Left ventricle myocardium inferior (tissue), 1 donor: ENCODE results near the gene KRT35. TPM values are rescaled to one million over a fixed set of nuclear protein-coding genes. Genes with fewer than 3 reads are reported as not detected.

Source experiments
- DNase-seq: peaks from one replicate; pipeline ENCODE4 v3.0.0-alpha.2; 2020
- H3K27ac ChIP-seq: fragments of 200-600 bp; replicated peaks from 2 replicates; pipeline ENCODE4 v1.8.0; 2021
- H3K27me3 ChIP-seq: fragments of 200-600 bp; 2 replicates; pipeline ENCODE4 v1.8.0; 2021; ENCODE audit warnings: low read depth
- H3K36me3 ChIP-seq: fragments of 200-600 bp; 2 replicates; pipeline ENCODE4 v1.8.0; 2021
- H3K4me1 ChIP-seq: fragments of 200-600 bp; 2 replicates; pipeline ENCODE4 v1.8.0; 2021
- H3K4me3 ChIP-seq: fragments of 200-600 bp; 2 replicates; pipeline ENCODE4 v1.8.0; 2021; ENCODE audit warnings: mild to moderate bottlenecking, moderate library complexity
- H3K9me3 ChIP-seq: fragments of 200-600 bp; replicated peaks from 2 replicates; pipeline ENCODE4 v1.8.0; 2021
- CTCF ChIP-seq: fragments of 200-600 bp; IDR thresholded peaks from 2 replicates; pipeline ENCODE4 v1.8.0; 2021; ENCODE audit warnings: antibody characterized with exemption, mild to moderate bottlenecking, borderline replicate concordance
- intact Hi-C: fragments of 100-400 bp; cut with micrococcal nuclease; formaldehyde crosslinking; loops from one replicate; pipeline ENCODE4 v1.11.0; 2022
- microRNA-seq: library from miRNA; unstranded; fragments of <30 nt; microRNA quantifications from one replicate; pipeline ENCODE4 v1.2.0, GENCODE V29; 2020
- total RNA-seq: library from RNA; stranded (reverse); fragmentation: NEBNext Ultra II Directional; extraction: Animal tissue kit (Norgen Biotek cat#: 25700); gene quantifications from one replicate; pipeline ENCODE4 v1.2.1, GENCODE V29; 2021
- donor health status: DM: no; HTN: yes; CAD: no; lungs with severe emphysema.

Gene KRT35
- total RNA-seq, 1 donor from 2014 or later: not detected

GRCh38 chr17:41429667-41430066 lies 51.3 kb downstream of the KRT35 start:
- no peak for TF ChIP-seq CTCF
- no peaks in the 10 kb centered on the region for H3K36me3 ChIP-seq
- H3K9me3 ChIP-seq: no peaks in the 10 kb centered on the region
- no peak for DNase-seq
- H3K27me3 ChIP-seq: peaks cover 79% of the 10 kb centered on the region
- intact Hi-C loops: no loop called here
- H3K4me3 ChIP-seq: no peak overlapping the region
- H3K27ac ChIP-seq: no peak overlapping the region
- peaks cover 7% of the 10 kb centered on the region for H3K4me1 ChIP-seq

GRCh38 chr17:41428591-41429291 lies 52.2 kb downstream of the KRT35 start:
- H3K4me3 ChIP-seq: no peak overlapping the region
- DNase-seq: no peak
- H3K4me1 ChIP-seq: no peaks in the 10 kb centered on the region
- peaks cover 88% of the 10 kb centered on the region for H3K27me3 ChIP-seq
- no peak for TF ChIP-seq CTCF
- intact Hi-C loops: no loop called here
- H3K9me3 ChIP-seq: no peaks in the 10 kb centered on the region
- H3K36me3 ChIP-seq: no peaks in the 10 kb centered on the region
- H3K27ac ChIP-seq: no peak overlapping the region

Small RNA genes lying within 50 kb of the gene (microRNA-seq; reads per million reads assigned to microRNA genes)
- gene MIR6510: not detected

Other genes with a start within 250 kb of the KRT35 start
- gene KRTAP9-3, start 248.7 kb downstream of the KRT35 start, total RNA-seq: not detected
- gene KRTAP9-8, start 243.2 kb downstream of the KRT35 start, total RNA-seq: not detected
- gene KRTAP9-4, start 231.5 kb downstream of the KRT35 start, total RNA-seq: not detected
- not detected for gene KRTAP9-9, start 225.8 kb downstream of the KRT35 start, total RNA-seq
- gene KRTAP9-6, start 215.8 kb downstream of the KRT35 start, total RNA-seq: not detected
- gene KRTAP9-7, start 205.5 kb downstream of the KRT35 start, total RNA-seq: not detected
- not detected for gene KRTAP29-1, start 178.3 kb downstream of the KRT35 start, total RNA-seq
- gene KRTAP16-1, start 171.8 kb downstream of the KRT35 start, total RNA-seq: not detected
- not detected for gene KRTAP17-1, start 165.4 kb downstream of the KRT35 start, total RNA-seq
- gene KRT33A, start 130.3 kb downstream of the KRT35 start, total RNA-seq: not detected
- not detected for gene KRT33B, start 111.3 kb downstream of the KRT35 start, total RNA-seq
- not detected for gene KRT34, start 98.8 kb downstream of the KRT35 start, total RNA-seq
- not detected for gene KRT31, start 83.5 kb downstream of the KRT35 start, total RNA-seq
- not detected for gene KRT37, start 56.6 kb downstream of the KRT35 start, total RNA-seq
- not detected for gene KRT38, start 40.2 kb downstream of the KRT35 start, total RNA-seq
- gene KRT32, start 13.8 kb downstream of the KRT35 start, total RNA-seq: 0.22 TPM
- gene KRT36, start 8.8 kb upstream of the KRT35 start, total RNA-seq: not detected
- not detected for gene KRT13, start 24.5 kb upstream of the KRT35 start, total RNA-seq
- not detected for gene KRT15, start 37.7 kb upstream of the KRT35 start, total RNA-seq
- gene KRT19, start 47.2 kb upstream of the KRT35 start, total RNA-seq: 0.60 TPM
- not detected for gene KRT9, start 90.9 kb upstream of the KRT35 start, total RNA-seq
- not detected for gene KRT14, start 105.7 kb upstream of the KRT35 start, total RNA-seq
- gene KRT16, start 131.6 kb upstream of the KRT35 start, total RNA-seq: not detected
- gene KRT17, start 143.4 kb upstream of the KRT35 start, total RNA-seq: not detected
- gene EIF1, start 207.7 kb upstream of the KRT35 start, total RNA-seq: 1,125 TPM
- gene GAST, start 231.2 kb upstream of the KRT35 start, total RNA-seq: not detected